ENCODE data around the gene CTXND1. TPM values are rescaled to one million over a fixed set of nuclear protein-coding genes. Genes with fewer than 3 reads are reported as not detected.

CTXND1 gene
- total RNA-seq, 1 donor from 2014 or later, result not detected

DNA sequence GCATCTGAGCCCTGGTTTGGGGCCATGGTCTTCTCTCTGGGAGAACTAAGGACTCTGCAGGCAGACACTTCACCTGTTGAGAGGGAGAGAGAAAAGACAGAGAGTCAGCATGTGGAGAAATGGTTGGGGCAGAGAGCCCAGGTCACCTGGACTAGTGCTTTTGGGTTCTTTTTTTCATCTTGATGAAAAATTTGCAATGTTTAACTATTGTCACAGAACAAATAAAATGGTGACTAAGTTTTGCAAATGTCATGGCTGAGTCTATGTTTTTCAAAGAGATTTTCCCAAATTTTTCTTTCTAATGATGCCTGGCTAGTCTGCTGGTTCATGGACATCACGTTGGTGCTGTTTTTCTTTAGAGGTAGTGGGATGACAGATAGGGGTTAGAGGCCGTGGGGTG is 81.4 kb downstream of the CTXND1 start:
- DNase-seq (ENCODE audit: low spot score), result no peak
- no peaks in the 10 kb centered on the region for H3K4me1 Mint-ChIP-seq (ENCODE audit: low read depth)
- no peaks in the 10 kb centered on the region for H3K27me3 Mint-ChIP-seq (ENCODE audit: low read depth)
- TF ChIP-seq, protein P1, sequence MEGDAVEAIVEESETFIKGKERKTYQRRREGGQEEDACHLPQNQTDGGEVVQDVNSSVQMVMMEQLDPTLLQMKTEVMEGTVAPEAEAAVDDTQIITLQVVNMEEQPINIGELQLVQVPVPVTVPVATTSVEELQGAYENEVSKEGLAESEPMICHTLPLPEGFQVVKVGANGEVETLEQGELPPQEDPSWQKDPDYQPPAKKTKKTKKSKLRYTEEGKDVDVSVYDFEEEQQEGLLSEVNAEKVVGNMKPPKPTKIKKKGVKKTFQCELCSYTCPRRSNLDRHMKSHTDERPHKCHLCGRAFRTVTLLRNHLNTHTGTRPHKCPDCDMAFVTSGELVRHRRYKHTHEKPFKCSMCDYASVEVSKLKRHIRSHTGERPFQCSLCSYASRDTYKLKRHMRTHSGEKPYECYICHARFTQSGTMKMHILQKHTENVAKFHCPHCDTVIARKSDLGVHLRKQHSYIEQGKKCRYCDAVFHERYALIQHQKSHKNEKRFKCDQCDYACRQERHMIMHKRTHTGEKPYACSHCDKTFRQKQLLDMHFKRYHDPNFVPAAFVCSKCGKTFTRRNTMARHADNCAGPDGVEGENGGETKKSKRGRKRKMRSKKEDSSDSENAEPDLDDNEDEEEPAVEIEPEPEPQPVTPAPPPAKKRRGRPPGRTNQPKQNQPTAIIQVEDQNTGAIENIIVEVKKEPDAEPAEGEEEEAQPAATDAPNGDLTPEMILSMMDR (IDR thresholded peaks at IDR 0.05), result no peak
- H3K9me3 Mint-ChIP-seq (ENCODE audit: low read depth), result no peaks in the 10 kb centered on the region
- no peaks in the 10 kb centered on the region for H3K36me3 Mint-ChIP-seq (ENCODE audit: low read depth)
- no peak overlapping the region for H3K4me3 Mint-ChIP-seq (ENCODE audit: unreplicated experiment)
- no peak overlapping the region for H3K27ac Mint-ChIP-seq (ENCODE audit: unreplicated experiment)

DNA sequence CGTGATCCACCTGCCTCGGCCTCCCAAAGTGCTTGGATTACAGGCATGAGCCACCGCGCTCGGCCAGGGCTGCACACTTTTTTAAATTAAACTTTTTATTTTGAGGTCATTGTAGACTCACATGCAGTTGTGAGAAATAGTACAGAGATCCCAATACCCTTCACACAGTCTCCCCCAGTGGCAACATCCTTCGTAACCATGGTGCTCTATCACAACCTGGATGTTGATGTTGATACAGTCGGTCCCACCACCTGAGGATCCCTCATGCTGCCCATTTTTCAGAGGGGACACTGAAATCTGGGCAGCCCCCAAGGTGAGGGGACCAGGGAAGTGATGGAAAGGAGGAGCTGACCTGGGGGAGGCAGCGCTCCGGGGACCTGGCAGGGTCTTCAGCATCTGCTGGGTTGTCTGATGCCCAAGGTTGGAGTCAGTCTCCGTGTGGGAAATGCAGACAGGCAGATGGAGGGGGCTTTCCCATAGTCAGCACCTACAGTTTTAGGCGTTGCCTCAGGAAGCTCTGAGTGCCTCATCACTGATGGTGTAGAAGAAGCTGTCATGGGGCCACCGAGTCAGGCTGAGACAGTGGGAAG is 82.2 kb downstream of the CTXND1 start:
- no peak overlapping the region for H3K4me3 Mint-ChIP-seq (ENCODE audit: unreplicated experiment)
- H3K27me3 Mint-ChIP-seq (ENCODE audit: low read depth), result no peaks in the 10 kb centered on the region
- H3K9me3 Mint-ChIP-seq (ENCODE audit: low read depth), result no peaks in the 10 kb centered on the region
- no peak for DNase-seq (ENCODE audit: low spot score)
- TF ChIP-seq, protein P1 (IDR thresholded peaks at IDR 0.05), result no peak
- H3K4me1 Mint-ChIP-seq (ENCODE audit: low read depth), result no peaks in the 10 kb centered on the region
- no peak overlapping the region for H3K27ac Mint-ChIP-seq (ENCODE audit: unreplicated experiment)
- H3K36me3 Mint-ChIP-seq (ENCODE audit: low read depth), result no peaks in the 10 kb centered on the region

DNA sequence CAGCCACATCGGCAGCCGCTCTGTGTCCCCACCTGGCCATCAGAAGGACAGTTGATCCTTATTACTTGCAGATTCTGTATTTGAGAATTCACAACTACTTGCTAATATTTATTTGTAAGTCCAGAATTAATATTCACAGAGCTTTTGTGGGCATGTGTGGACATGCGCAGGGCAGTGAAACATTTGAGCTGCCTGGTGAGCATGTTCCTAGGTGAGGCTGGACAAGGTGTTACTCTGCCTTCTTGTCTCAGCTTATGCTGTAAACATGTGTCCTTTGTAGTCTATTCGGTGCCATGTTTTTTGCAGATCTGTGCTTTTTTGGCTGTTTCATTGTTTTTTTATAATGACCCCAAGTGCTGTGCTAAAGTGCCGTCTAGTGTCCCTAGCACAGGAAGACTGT is 83.6 kb downstream of the CTXND1 start:
- H3K27me3 Mint-ChIP-seq (ENCODE audit: low read depth), result no peaks in the 10 kb centered on the region
- no peak overlapping the region for H3K4me3 Mint-ChIP-seq (ENCODE audit: unreplicated experiment)
- DNase-seq (ENCODE audit: low spot score), result no peak
- H3K27ac Mint-ChIP-seq (ENCODE audit: unreplicated experiment), result no peak overlapping the region
- TF ChIP-seq, protein P1 (IDR thresholded peaks at IDR 0.05), result no peak
- H3K4me1 Mint-ChIP-seq (ENCODE audit: low read depth), result no peaks in the 10 kb centered on the region
- H3K9me3 Mint-ChIP-seq (ENCODE audit: low read depth), result no peaks in the 10 kb centered on the region
- H3K36me3 Mint-ChIP-seq (ENCODE audit: low read depth), result peaks cover 4% of the 10 kb centered on the region

DNA sequence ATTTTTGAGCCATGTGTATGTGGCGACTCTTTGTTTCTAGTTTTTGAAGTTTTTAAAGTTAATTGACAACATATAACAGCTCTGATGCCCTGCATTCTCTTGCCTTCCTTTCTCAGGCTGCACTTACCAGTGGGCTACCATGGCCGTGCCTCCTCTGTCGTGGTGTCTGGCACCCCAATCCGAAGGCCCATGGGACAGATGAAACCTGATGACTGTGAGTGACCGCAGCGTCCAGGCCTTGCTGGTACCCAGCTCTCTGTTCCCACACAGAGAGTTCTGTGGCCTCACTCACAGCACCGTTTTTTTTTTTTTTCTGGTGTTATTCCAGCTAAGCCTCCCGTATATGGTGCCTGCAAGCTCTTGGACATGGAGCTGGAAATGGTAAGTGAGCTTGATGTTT is 84.1 kb downstream of the CTXND1 start:
- TF ChIP-seq, protein P1 (IDR thresholded peaks at IDR 0.05), result no peak
- no peaks in the 10 kb centered on the region for H3K9me3 Mint-ChIP-seq (ENCODE audit: low read depth)
- H3K36me3 Mint-ChIP-seq (ENCODE audit: low read depth), result peaks cover 6% of the 10 kb centered on the region

DNA sequence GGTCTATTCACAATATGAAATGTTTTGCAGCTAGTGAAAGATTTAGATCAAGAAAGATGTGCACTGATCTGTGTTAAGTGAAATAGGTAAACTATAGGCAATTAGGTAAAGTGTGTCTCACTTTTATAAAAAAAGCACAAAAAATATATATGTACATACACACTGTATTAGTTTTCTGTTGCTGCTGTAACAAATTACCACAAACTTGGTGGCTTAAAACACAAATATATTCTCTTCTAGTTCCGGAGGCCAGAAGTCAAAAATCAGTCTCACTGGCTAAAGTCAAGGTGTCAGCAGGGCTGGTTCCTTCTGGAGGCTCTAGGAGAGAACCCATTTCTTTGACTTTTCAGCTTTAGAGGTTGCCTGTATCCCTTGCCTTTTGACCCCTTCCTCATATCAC is 88.1 kb downstream of the CTXND1 start:
- Mint-ChIP-seq H3K36me3 (ENCODE audit: low read depth) (peaks cover 10% of the 10 kb centered on the region), H3K27ac (ENCODE audit: unreplicated experiment) (no peak overlapping the region), H3K27me3 (ENCODE audit: low read depth) (no peaks in the 10 kb centered on the region), H3K4me1 (ENCODE audit: low read depth) (peaks cover 14% of the 10 kb centered on the region), H3K9me3 (ENCODE audit: low read depth) (no peaks in the 10 kb centered on the region), H3K4me3 (ENCODE audit: unreplicated experiment) (no peak overlapping the region)
- TF ChIP-seq, protein P1 (IDR thresholded peaks at IDR 0.05), result no peak
- no peak for DNase-seq (ENCODE audit: low spot score)

More for the DNA sequence above, 84.1 kb downstream of the CTXND1 start:
- Mint-ChIP-seq H3K27me3 (ENCODE audit: low read depth) (no peaks in the 10 kb centered on the region), H3K4me3 (ENCODE audit: unreplicated experiment) (no peak overlapping the region), H3K4me1 (ENCODE audit: low read depth) (no peaks in the 10 kb centered on the region), H3K27ac (ENCODE audit: unreplicated experiment) (no peak overlapping the region)
- DNase-seq (ENCODE audit: low spot score), result no peak
